ENCODE measurements around the gene KLHL14. TPM values are rescaled to one million over a fixed set of nuclear protein-coding genes. Genes with fewer than 3 reads are reported as not detected.
A peak's percentile ranks its signal among the peaks of the same experiment; 100 is the strongest.

Gene KLHL14
- total and polyA plus RNA-seq, 2 of the 13 experiments (the other 11 are each of a cell fraction or from before 2014, with no cell fraction given), result 16.0 to 41.8 TPM

- ChIA-PET POLR2A (interaction anchor here (0.9 to 4.9 kb wide), 2 partner anchors 14 to 27 kb away, joined by 3 to 62 read pairs; no protein-coding TSS in a partner anchor), CTCF (ENCODE audit: low intra/inter-chr PET ratio, low total read pairs) (no interaction called here)
- FAIRE-seq, result no peak
- H3K27me3 ChIP-seq (ENCODE audit: control insufficient read depth in 1 of 2, insufficient read depth in 2 of 2, low read length in 2 of 2), result no peaks in the 10 kb centered on the region
- in situ Hi-C loops (cut with HindIII; ENCODE audit: extremely low pct_ligation_motif_present, low pct_unique_long_range_greater_than_20kb), result no loop called here
- no peak overlapping the region for H3K4me3 ChIP-seq (replicated peaks in 1 of 3; ENCODE audit: insufficient read depth in 1 of 3, low read depth in 2 of 3, low read length in 3 of 3)
- 85% methylated on average over 2 of the region's 2 CpGs for WGBS (ENCODE audit: low lambda C conversion rate)
- peaks cover 5% of the 10 kb centered on the region for H3K79me2 ChIP-seq (ENCODE audit: insufficient read depth, low read length)
- H2AFZ ChIP-seq (ENCODE audit: low read length), result no peak overlapping the region
- no peaks in the 10 kb centered on the region for H4K20me1 ChIP-seq (ENCODE audit: insufficient read depth, low read length)
- no peak overlapping the region for H3K9ac ChIP-seq (ENCODE audit: insufficient read depth, low read depth, low read length)
- H3K36me3 ChIP-seq (replicated peaks in 1 of 2; ENCODE audit: control insufficient read depth in 1 of 2, insufficient read depth in 2 of 2, low read length in 2 of 2), result no peaks in the 10 kb centered on the region
- intact Hi-C loops (cut with micrococcal nuclease; ENCODE audit: unreplicated experiment), result no loop called here
- ATAC-seq, result peak; percentile 60
- peaks cover 55% of the 10 kb centered on the region for H3K4me1 ChIP-seq (ENCODE audit: insufficient read depth, low read length)
- BruUV-seq (replicated peaks), result no TSS peak
- no peak overlapping the region for H3K27ac ChIP-seq (ENCODE audit: extremely low read length, insufficient read depth, low read length)
- H3K4me2 ChIP-seq (ENCODE audit: low read depth, low read length), result no peak overlapping the region
- no peaks in the 10 kb centered on the region for H3K9me3 ChIP-seq (ENCODE audit: low read length)
- peak; percentile 46 for DNase-seq (ENCODE audit: low spot score)
- TF ChIP-seq CEBPG (CRISPR knock-in tag; IDR thresholded peaks at IDR 0.05), result peak; percentile 81
- no peak for TF ChIP-seq ZMYM2 (CRISPR knock-in tag; IDR thresholded peaks at IDR 0.05)
- no peak for TF ChIP-seq HDAC6 (IDR thresholded peaks at IDR 0.05; ENCODE audit: low read depth, low read length)
- TF ChIP-seq KDM2A (CRISPR knock-in tag; IDR thresholded peaks at IDR 0.05; ENCODE audit: borderline replicate concordance, low read depth), result no peak
- peak; percentile 8; the same call in 1 of the 2 replicates for TF ChIP-seq THAP11 (CRISPR knock-in tag; IDR thresholded peaks at IDR 0.05)
- no peak for TF ChIP-seq RFX5 (IDR thresholded peaks at IDR 0.05; ENCODE audit: low read depth, low read length)
- peak; percentile 51 for TF ChIP-seq TEAD3 (CRISPR knock-in tag; optimal IDR thresholded peaks at IDR 0.05; ENCODE audit: borderline replicate concordance)
- no peak for TF ChIP-seq RNF219 (CRISPR knock-in tag; IDR thresholded peaks at IDR 0.05)
- no peak for TF ChIP-seq CBX2 (IDR thresholded peaks at IDR 0.05; ENCODE audit: low read depth, low read length)
- no peak for TF ChIP-seq CBX2 (CRISPR knock-in tag; IDR thresholded peaks at IDR 0.05; ENCODE audit: low read depth)
- no peak for TF ChIP-seq ZBTB7B (CRISPR knock-in tag; IDR thresholded peaks at IDR 0.05)
- TF ChIP-seq ZNF331 (CRISPR knock-in tag; IDR thresholded peaks at IDR 0.05), result peak; percentile 70
- no peak for TF ChIP-seq SOX6 (IDR thresholded peaks at IDR 0.05)
- TF ChIP-seq SOX6 (CRISPR knock-in tag; IDR thresholded peaks at IDR 0.05), result no peak
- 0 out of 2 replicates have a peak, but pooled peaks have one; percentile 39 for TF ChIP-seq HOMEZ (CRISPR knock-in tag; IDR thresholded peaks at IDR 0.05; ENCODE audit: low read depth)
- TF ChIP-seq ZFY (CRISPR knock-in tag; IDR thresholded peaks at IDR 0.05), result no peak
- no peak for TF ChIP-seq CAMTA2 (CRISPR knock-in tag; IDR thresholded peaks at IDR 0.05; ENCODE audit: borderline replicate concordance)
- TF ChIP-seq ZSCAN21 (CRISPR knock-in tag; IDR thresholded peaks at IDR 0.05; ENCODE audit: borderline replicate concordance), result no peak
- no peak for TF ChIP-seq CREB1 (IDR thresholded peaks at IDR 0.05)
- no peak for TF ChIP-seq CREB1 (CRISPR knock-in tag; IDR thresholded peaks at IDR 0.05)
- TF ChIP-seq ZNF430 (CRISPR knock-in tag; IDR thresholded peaks at IDR 0.05), result no peak
- 0 out of 2 replicates have a peak, but pooled peaks have one; percentile 26 for TF ChIP-seq GATAD2A (CRISPR knock-in tag; IDR thresholded peaks at IDR 0.05)
- TF ChIP-seq SOX13 (IDR thresholded peaks at IDR 0.05), result no peak
- peak in 1 of 2 experiments; percentile 44; a peak in 1 of 4 replicates for TF ChIP-seq SOX13 (CRISPR knock-in tag; conservative IDR thresholded peaks at IDR 0.05 in 1 of 2, IDR thresholded peaks at IDR 0.05 in 1 of 2)
- TF ChIP-seq ZC3H13 (CRISPR knock-in tag; IDR thresholded peaks at IDR 0.05), result 0 out of 2 replicates have a peak, but pooled peaks have one; percentile 44
- TF ChIP-seq SAP130 (CRISPR knock-in tag; IDR thresholded peaks at IDR 0.05; ENCODE audit: low read depth), result peak; percentile 57
- no peak for TF ChIP-seq LCORL (IDR thresholded peaks at IDR 0.05)
- 0 out of 2 replicates have a peak, but pooled peaks have one; percentile 21 for TF ChIP-seq LCORL (CRISPR knock-in tag; IDR thresholded peaks at IDR 0.05)
These were observed 4.2 kb upstream of the KLHL14 start for GRCh38 chr18:32777049-32777448.

All from HepG2 (cell line).